Effector memory CD4-positive, alpha-beta T cell (primary cell): Measurements from ENCODE around the gene CRABP1.

Experiments used
- DNase-seq, 3 donors: peaks; one replicate each; pipeline ENCODE4 v3.0.0-alpha.2; 2020
- H3K27ac ChIP-seq: 2 replicates; pipeline ENCODE4 v1.7.0; 2013; ENCODE audit warnings: mild to moderate bottlenecking, low read length, moderate library complexity; ENCODE audit not compliant: insufficient read depth, poor library complexity, severe bottlenecking
- H3K27me3 ChIP-seq: replicated peaks from 2 replicates; pipeline ENCODE4 v1.7.0; 2013; ENCODE audit warnings: mild to moderate bottlenecking, low read length; ENCODE audit not compliant: insufficient read depth, control insufficient read depth, poor library complexity, severe bottlenecking
- H3K36me3 ChIP-seq: 2 replicates; pipeline ENCODE4 v1.7.0; 2013; ENCODE audit warnings: mild to moderate bottlenecking, low read length, moderate library complexity; ENCODE audit not compliant: control insufficient read depth, insufficient read depth
- H3K4me1 ChIP-seq: 2 replicates; pipeline ENCODE4 v1.7.0; 2013; ENCODE audit warnings: low read length, mild to moderate bottlenecking; ENCODE audit not compliant: control insufficient read depth, insufficient read depth, poor library complexity, severe bottlenecking
- H3K4me3 ChIP-seq: 2 replicates; pipeline ENCODE4 v1.7.0; 2013; ENCODE audit warnings: low read length, low read depth, mild to moderate bottlenecking; ENCODE audit not compliant: insufficient read depth, poor library complexity, severe bottlenecking
- H3K9me3 ChIP-seq: 2 replicates; pipeline ENCODE4 v1.7.0; 2013; ENCODE audit warnings: mild to moderate bottlenecking, low read length, moderate library complexity; ENCODE audit not compliant: control insufficient read depth

CRABP1 gene

DNA sequence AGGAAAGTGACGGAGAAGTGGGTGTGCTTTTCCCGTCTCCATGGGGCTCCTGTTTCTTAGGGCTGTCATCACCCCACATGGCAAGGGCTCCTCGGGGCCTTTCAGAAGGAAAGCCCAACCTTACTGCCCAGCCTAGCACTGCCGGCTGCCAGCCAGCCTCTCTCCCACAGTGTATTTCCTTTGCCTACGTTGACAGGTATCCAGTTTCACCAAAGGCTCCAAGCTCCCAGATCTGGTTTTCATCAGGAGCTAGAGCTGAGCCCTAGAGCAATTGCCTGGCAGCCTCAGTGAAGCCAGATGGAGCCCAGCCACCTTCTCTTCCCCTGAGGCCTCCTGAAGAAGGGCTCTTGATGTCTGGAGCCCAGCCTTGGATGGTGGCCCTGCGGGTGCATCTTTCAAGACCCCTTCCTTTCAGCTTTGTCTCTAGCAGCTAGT is 20.2 kb downstream of the CRABP1 start:
- no peaks in the 10 kb centered on the region for H3K36me3 ChIP-seq
- H3K27ac ChIP-seq = no peak overlapping the region
- DNase-seq = no peak
- H3K9me3 ChIP-seq = no peaks in the 10 kb centered on the region
- no peaks in the 10 kb centered on the region for H3K27me3 ChIP-seq
- H3K4me3 ChIP-seq = no peak overlapping the region
- no peaks in the 10 kb centered on the region for H3K4me1 ChIP-seq

DNA sequence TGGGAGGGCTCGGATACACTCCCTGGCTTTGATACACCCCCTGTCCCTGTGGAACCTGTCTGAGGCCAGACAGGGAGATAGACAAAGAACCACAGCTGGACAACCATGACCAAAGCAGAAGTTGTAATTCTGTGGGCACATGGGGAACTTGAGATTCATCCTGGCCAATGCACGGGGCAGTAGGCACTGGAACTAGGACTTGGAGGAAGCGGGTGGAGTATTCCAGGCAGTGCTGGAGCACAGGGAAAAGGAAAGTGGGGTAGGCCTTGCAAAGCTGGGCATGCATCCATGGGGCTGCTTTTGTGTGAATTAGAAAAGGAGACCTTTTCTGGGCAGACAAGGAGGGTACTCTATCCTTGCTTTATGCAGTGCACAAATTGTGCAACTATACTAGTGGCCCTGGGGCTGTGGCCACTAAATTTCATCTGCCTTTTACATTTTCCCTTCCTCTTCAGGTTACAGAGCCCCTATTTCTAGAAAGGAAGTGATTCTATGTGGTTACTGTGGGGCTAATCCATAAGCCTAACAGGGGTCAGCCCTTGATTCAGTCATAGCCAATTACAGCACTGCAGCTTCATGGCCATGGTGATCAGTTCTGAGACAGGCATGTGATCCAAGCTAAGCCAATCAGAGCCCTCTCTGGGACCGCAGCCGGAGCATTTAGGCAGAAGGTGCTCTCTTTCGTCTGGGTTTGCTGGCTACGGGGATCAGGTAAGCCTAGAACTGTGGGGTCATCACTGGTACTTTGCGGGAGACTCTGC is 21.0 kb downstream of the CRABP1 start:
- H3K4me3 ChIP-seq = no peak overlapping the region
- no peak for DNase-seq

DNA sequence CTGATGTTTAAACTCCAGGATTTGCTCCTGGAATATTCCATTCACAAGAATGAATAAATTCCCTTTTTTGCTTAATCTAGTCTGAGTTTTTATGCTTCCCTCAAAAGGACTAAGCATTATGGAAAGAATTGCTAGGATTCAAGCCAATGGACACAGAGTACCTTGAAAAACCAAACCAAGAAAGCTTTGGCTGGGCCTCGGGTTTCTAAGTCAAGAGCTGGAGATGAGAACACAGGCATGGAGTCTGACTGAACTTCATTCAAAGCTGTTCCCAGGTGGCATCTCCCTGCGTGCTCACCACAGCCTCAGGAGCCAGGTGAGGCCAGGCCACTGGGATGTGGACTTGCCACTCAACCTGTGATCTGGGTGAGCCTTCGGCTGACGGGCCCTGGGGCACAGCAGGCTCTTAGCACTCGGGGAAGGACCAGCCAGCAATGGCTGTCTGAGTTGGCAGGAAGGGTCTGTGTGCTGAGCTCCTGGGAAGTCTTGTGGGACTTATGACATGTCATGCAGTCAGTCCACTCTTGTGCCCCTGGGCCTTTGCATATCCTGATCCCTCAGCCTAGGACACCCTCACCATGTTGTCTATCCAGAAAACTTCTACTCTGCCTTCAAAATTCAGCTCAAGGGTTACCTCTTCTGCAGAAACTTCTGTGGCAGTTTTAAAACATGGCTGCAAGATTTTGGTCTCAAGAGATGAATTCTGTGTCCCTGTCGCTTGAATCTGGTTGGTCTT is 21.8 kb downstream of the CRABP1 start:
- Histone ChIP-seq H3K27me3 (no peaks in the 10 kb centered on the region), H3K9me3 (no peaks in the 10 kb centered on the region), H3K4me1 (no peaks in the 10 kb centered on the region), H3K4me3 (no peak overlapping the region), H3K27ac (no peak overlapping the region), H3K36me3 (no peaks in the 10 kb centered on the region)
- DNase-seq = no peak

More for the DNA sequence above, 21.0 kb downstream of the CRABP1 start:
- H3K36me3 ChIP-seq = no peaks in the 10 kb centered on the region
- no peaks in the 10 kb centered on the region for H3K4me1 ChIP-seq
- H3K27me3 ChIP-seq = no peaks in the 10 kb centered on the region
- H3K9me3 ChIP-seq = no peaks in the 10 kb centered on the region
- H3K27ac ChIP-seq = no peak overlapping the region

DNA sequence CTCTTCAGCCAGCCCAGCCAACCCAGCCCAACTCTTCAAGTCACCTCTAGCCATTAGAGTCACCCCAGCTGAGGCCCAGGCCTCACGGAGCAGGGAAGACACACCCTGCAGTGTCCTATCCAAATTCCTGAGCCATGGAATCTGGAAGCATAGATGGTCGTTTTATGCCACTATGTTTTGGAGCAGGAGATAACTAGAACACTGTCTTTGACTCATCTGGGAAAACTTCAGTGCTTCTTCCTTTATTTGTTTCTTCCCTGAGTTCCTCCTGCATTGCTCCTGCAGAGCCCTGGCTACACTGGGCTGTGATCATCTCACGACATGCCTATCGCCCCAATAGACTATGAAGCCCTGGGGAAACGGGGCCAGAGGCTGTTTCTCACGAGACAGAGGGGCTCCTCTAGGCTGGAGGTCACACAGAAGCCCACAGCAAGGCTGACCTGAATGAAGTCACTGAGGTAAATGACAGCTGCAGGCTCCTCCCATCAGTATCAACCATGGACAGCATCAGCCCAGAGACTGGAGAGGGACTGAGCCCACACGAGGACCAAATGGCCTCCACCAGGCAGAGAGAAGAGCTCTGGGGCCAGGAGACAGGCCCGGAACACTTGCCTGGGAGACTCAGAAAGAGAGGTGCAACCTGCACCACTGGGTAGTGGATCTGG is 22.7 kb downstream of the CRABP1 start:
- H3K27me3 ChIP-seq = no peaks in the 10 kb centered on the region
- H3K4me3 ChIP-seq = no peak overlapping the region
- no peak for DNase-seq
- no peak overlapping the region for H3K27ac ChIP-seq
- no peaks in the 10 kb centered on the region for H3K4me1 ChIP-seq
- no peaks in the 10 kb centered on the region for H3K9me3 ChIP-seq
- no peaks in the 10 kb centered on the region for H3K36me3 ChIP-seq

DNA sequence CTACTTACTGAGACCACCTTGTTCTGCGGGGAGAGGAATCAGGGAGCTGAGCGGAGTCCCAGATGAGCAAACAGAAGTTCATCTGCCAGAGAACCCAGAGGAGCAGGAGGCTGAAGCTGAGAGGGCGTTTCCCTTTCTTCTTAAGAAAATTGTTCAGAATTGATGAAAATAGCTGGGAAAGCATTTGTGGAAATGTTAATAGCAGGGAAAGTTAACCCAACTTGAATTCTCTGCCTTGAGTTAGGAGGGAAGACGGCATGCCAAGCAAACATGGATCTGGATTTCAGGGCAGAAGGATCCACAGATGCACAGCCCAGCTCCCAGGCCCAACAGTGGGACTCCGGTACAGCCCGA is 23.2 kb downstream of the CRABP1 start:
- no peak for DNase-seq
- Histone ChIP-seq H3K27me3 (no peaks in the 10 kb centered on the region), H3K4me1 (no peaks in the 10 kb centered on the region), H3K9me3 (no peaks in the 10 kb centered on the region), H3K4me3 (no peak overlapping the region), H3K36me3 (no peaks in the 10 kb centered on the region), H3K27ac (no peak overlapping the region)

DNA sequence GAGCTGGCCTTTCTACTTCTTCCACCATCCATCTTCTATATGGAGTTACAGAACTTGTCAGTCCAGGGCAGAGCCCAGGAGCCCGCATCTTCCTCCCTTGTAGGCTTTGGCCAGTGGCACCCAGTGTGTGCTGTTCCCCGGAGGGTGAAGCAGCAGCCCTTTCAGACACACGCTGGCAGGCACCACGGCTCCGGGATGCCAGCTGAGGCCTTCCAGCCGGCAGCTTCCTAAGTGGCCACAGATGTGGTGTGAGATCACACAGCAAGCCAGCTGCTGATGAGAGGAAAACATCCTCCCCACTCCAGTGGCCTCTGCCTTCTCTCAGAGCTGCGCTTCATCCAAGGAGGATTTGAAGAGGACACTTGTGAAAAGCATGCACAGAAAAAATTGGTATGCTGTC is 24.1 kb downstream of the CRABP1 start:
- Histone ChIP-seq H3K27ac (no peak overlapping the region), H3K36me3 (no peaks in the 10 kb centered on the region), H3K4me3 (no peak overlapping the region), H3K4me1 (no peaks in the 10 kb centered on the region), H3K9me3 (no peaks in the 10 kb centered on the region), H3K27me3 (no peaks in the 10 kb centered on the region)
- DNase-seq = no peak

DNA sequence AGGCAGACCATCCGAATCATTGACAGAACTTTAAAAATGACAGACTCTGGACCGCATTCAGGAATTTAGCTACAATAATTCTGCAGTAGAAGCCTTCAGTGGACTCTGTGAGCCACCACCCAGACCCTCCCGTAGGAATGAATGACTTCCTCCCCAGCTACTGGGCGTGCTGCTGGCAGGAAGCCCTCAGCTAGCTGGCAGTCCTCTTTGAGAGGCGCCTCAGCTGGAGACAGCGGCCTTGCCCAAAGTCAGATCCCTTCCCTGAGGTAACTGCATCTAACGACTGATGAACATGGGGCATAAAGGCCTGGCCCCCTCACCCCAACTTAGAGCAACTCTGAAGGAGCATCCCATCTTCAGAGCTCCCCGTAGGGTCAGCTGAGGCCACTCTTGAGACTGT is 25.8 kb downstream of the CRABP1 start:
- Histone ChIP-seq H3K27me3 (no peaks in the 10 kb centered on the region), H3K9me3 (no peaks in the 10 kb centered on the region)
- DNase-seq = no peak

DNA sequence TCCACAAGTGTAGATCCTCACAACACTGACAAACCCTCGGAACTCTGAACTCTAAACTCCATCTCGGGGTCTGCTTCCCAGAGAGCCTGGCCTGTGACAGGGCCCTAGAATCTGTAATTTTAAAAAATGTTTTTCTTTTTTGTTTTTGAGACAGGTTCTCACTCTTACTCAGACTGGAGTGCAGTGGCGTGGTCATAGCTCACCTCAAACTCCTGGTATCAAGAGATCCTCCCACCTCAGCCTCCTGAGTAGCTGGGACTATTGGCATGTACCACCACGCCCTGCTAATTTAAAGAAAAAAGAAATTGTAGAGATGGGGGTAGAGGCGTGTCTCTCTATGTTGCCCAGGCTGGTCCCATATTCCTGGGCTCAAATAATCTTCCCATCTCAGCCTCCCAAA is 26.2 kb downstream of the CRABP1 start:
- no peaks in the 10 kb centered on the region for H3K36me3 ChIP-seq
- no peaks in the 10 kb centered on the region for H3K27me3 ChIP-seq
- no peak for DNase-seq
- no peak overlapping the region for H3K27ac ChIP-seq
- H3K4me1 ChIP-seq = no peaks in the 10 kb centered on the region
- H3K4me3 ChIP-seq = no peak overlapping the region
- no peaks in the 10 kb centered on the region for H3K9me3 ChIP-seq

More for the DNA sequence above, 25.8 kb downstream of the CRABP1 start:
- no peaks in the 10 kb centered on the region for H3K4me1 ChIP-seq
- H3K27ac ChIP-seq = no peak overlapping the region
- no peak overlapping the region for H3K4me3 ChIP-seq
- no peaks in the 10 kb centered on the region for H3K36me3 ChIP-seq

DNA sequence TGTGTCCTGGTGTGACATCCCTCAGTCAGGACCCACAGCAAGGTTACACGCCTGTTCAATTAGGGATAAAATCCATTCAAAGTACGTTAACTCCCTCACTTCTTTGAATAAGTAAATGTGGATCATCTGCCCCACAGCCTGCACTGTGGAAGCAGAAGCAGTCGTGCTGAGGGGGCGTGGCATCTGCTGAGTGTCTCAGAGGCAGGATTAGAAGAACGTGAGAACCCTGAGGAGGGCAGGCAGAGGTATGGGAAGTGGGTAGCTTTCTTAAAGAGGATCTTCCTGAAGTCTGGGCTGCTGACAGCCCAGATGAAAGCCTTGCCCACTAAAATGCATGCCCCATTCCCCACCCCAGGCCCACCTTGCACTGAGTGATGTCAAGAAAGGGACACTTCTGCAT is 28.5 kb downstream of the CRABP1 start:
- H3K4me1 ChIP-seq = no peaks in the 10 kb centered on the region
- DNase-seq = no peak

DNA sequence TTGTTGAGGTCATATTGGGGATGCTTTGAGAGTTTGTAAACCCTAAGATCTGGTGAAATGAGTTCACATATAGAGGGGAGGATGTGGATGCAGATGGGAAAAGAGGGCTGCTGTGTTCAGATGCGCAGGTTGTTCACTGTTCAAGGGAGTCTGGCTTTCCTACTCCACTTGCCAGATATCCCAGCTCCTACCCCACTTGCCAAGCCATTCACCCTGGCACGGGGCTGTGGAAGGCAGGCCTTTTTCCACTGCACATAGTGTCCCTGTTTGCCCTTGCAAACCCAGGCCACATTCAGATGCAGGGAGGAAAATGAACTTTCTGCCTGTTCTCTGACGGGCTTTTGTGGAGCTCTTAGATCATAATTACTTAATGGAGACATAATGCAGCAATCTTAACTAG is 29.0 kb downstream of the CRABP1 start:
- no peak overlapping the region for H3K4me3 ChIP-seq
- H3K27ac ChIP-seq = no peak overlapping the region

More for the DNA sequence above, 28.5 kb downstream of the CRABP1 start:
- no peak overlapping the region for H3K4me3 ChIP-seq
- no peaks in the 10 kb centered on the region for H3K36me3 ChIP-seq
- no peaks in the 10 kb centered on the region for H3K27me3 ChIP-seq
- no peak overlapping the region for H3K27ac ChIP-seq
- H3K9me3 ChIP-seq = no peaks in the 10 kb centered on the region

More for the DNA sequence above, 29.0 kb downstream of the CRABP1 start:
- Histone ChIP-seq H3K27me3 (no peaks in the 10 kb centered on the region), H3K9me3 (no peaks in the 10 kb centered on the region), H3K36me3 (no peaks in the 10 kb centered on the region), H3K4me1 (no peaks in the 10 kb centered on the region)
- no peak for DNase-seq
